Sciatic nerve (tissue), 2 donors: ENCODE data around the gene DDN. TPM values are rescaled to one million over a fixed set of nuclear protein-coding genes. Genes with fewer than 3 reads are reported as not detected.

Source experiments
- ATAC-seq: fragments of 200-7000 bp; cut with Tn5 transposase; one replicate; pipeline ENCODE4 v1.9.1; 2020; ENCODE audit warnings: mild to moderate bottlenecking, moderate library complexity
- DNase-seq: peaks from one replicate; pipeline ENCODE4 v3.0.0-alpha.2; 2020; ENCODE audit warnings: low spot score
- intact Hi-C: fragments of 100-400 bp; cut with DNase I; formaldehyde crosslinking; loops from one replicate; pipeline ENCODE4 v1.14.2; 2022
- total RNA-seq: library from RNA; stranded (reverse); fragmentation: NEBNext Ultra II Directional; extraction: Animal tissue kit (Norgen Biotek cat#: 25700); gene quantifications from one replicate; pipeline ENCODE4 v1.2.1, GENCODE V29; 2021
- donor health status: DM: no; HTN: no; CAD: no.
- donor health status: DM: no; HTN: no; CAD: no.

The DDN gene
- not detected for total RNA-seq

GRCh38 chr12:48999371-49000131 lies at the start of gene DDN:
Gene DDN (minus strand): TSS chr12:48999375. CDS start chr12:48999287, 88 bp downstream.
- no peak for ATAC-seq
- intact Hi-C loops = loop anchor here (10.0 kb wide), 1 partner anchor 145 kb away; the partner anchor contains the start of gene DDX23
- no peak for DNase-seq

GRCh38 chr12:49048953-49049352 lies 49.8 kb upstream of the DDN start:
- intact Hi-C loops = no loop called here
- DNase-seq (no peak), ATAC-seq (no peak)

GRCh38 chr12:49046129-49046895 lies 47.1 kb upstream of the DDN start:
- intact Hi-C loops = no loop called here
- DNase-seq (no peak), ATAC-seq (no peak)

GRCh38 chr12:49044660-49045059 lies 45.5 kb upstream of the DDN start:
- intact Hi-C loops = no loop called here

GRCh38 chr12:49043856-49044258 lies 44.7 kb upstream of the DDN start:
- DNase-seq (peak; percentile 82), ATAC-seq (peak; percentile 24)
- intact Hi-C loops = no loop called here

More at GRCh38 chr12:49044660-49045059, 45.5 kb upstream of the DDN start:
- ATAC-seq = no peak
- DNase-seq = no peak

GRCh38 chr12:49043241-49043640 lies 44.1 kb upstream of the DDN start:
- ATAC-seq = no peak
- no peak for DNase-seq
- intact Hi-C loops = no loop called here

- intact Hi-C loops = no loop called here
- DNase-seq = no peak
- no peak for ATAC-seq
Observed at GRCh38 chr12:49041881-49042484, 42.8 kb upstream of the DDN start.

GRCh38 chr12:49041036-49041880 lies 42.1 kb upstream of the DDN start:
- DNase-seq (no peak), ATAC-seq (no peak)
- intact Hi-C loops = no loop called here

GRCh38 chr12:49040364-49040855 lies 41.2 kb upstream of the DDN start:
- no peak for ATAC-seq
- DNase-seq = no peak
- intact Hi-C loops = no loop called here

GRCh38 chr12:49039421-49040363 lies 40.5 kb upstream of the DDN start:
- ATAC-seq (no peak), DNase-seq (no peak)
- intact Hi-C loops = no loop called here

- no peak for ATAC-seq
Observed at GRCh38 chr12:49038291-49038955, 39.2 kb upstream of the DDN start.

GRCh38 chr12:49037947-49038237 lies 38.7 kb upstream of the DDN start:
- no peak for DNase-seq

More at GRCh38 chr12:49038291-49038955, 39.2 kb upstream of the DDN start:
- DNase-seq = no peak
- intact Hi-C loops = no loop called here

GRCh38 chr12:49037111-49037946 lies 38.2 kb upstream of the DDN start:
- DNase-seq (no peak), ATAC-seq (no peak)

More at GRCh38 chr12:49037947-49038237, 38.7 kb upstream of the DDN start:
- ATAC-seq = no peak
- intact Hi-C loops = no loop called here

GRCh38 chr12:49036029-49036428 lies 36.9 kb upstream of the DDN start:
- intact Hi-C loops = no loop called here
- DNase-seq (no peak), ATAC-seq (no peak)

More at GRCh38 chr12:49037111-49037946, 38.2 kb upstream of the DDN start:
- intact Hi-C loops = no loop called here

GRCh38 chr12:49034286-49034622 lies 35.1 kb upstream of the DDN start:
- ATAC-seq = no peak
- intact Hi-C loops = no loop called here

GRCh38 chr12:49033611-49034285 lies 34.6 kb upstream of the DDN start:
- DNase-seq (peak; percentile 47), ATAC-seq (no peak)
- intact Hi-C loops = no loop called here

More at GRCh38 chr12:49034286-49034622, 35.1 kb upstream of the DDN start:
- no peak for DNase-seq
